GM21737 (cell line): ENCODE measurements around the gene WNT9A.

Source experiments
- ATAC-seq: cut with Tn5 transposase; IDR thresholded peaks from one replicate; pipeline ENCODE4 v1.9.1; 2021; ENCODE audit warnings: mild to moderate bottlenecking, moderate library complexity; ENCODE audit not compliant: unreplicated experiment

Gene WNT9A

GRCh38 chr1:227899141-227899819 is 48.5 kb downstream of the WNT9A start:
- ATAC-seq: no peak

DNA sequence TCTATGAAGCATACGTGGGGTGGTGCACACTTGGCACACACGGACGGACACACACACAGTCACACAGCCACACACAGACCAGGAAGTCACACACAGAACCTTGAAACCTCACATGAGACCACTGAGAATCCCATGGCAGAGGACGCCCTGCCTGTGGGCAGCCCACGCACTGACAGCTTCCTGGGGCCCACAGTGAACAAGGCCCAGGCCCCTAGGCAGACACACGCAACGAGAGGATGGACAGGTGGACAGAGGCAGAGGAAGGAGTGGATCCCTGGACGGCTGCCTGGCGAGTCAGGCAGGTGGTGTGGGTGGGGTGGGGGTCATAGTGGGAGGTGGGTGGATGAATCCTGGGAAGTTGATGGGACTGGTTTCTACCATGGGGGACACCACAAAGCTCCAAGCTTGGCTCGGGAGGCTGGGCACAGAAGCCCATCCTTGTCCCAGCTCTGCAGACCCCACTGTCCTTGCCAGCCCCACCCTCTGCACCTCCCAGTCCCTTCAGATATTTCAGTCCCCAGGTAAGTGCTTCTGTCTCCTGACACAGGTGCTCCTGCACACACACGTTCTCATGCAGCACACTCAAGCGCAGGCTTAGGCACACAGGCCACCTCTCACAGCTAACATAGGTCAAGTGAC is 49.1 kb downstream of the WNT9A start:
- ATAC-seq: no peak

- ATAC-seq: no peak
Observed at GRCh38 chr1:227897704-227898438, 49.9 kb downstream of the WNT9A start.

DNA sequence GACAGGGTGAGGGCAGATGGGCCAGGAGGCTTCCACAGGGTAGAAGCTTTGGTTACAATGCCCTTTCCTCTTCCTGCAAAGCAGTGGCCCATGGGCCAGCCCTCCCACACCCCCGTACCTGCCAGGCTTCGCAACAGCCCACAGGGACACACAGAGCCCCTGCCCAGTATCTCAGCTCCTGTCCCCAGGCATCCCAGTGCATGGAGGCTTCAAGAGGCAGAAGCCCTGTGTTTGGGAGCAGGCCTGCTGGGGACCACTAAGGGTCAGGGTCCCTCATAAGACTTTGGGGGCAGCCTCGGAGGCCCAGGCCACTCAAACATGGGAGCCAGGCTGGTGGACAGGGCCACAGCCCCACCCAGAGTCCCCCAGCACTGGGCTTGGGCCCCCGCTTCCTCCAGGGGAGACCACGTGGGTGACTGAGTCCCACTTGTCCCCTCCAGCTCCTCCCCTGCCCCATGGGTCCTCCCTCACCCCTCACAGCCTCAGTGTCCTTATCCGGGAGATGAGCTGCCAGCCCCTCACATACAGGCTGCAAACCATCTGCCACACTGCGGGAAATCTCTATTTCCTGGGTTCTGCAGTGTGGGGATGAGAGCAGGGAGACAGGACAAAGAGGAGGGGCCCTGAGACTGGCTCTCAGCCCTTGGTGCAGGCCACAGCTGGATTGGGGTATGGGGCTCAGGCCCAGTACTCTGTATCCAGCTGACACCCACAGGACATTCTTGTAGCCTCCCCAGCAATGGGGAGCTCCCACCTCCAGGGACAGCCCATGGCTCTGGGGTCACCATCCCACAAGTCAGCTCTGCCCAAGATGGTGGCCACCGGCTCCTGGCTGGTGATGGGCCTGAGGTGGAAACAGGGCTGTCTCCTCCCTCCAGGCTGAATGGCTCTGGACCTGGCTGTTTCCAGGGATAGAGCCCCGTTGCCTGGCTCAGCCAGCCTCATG is 50.7 kb downstream of the WNT9A start:
- no peak for ATAC-seq

GRCh38 chr1:227895828-227896685 is 51.7 kb downstream of the WNT9A start:
- ATAC-seq: no peak

DNA sequence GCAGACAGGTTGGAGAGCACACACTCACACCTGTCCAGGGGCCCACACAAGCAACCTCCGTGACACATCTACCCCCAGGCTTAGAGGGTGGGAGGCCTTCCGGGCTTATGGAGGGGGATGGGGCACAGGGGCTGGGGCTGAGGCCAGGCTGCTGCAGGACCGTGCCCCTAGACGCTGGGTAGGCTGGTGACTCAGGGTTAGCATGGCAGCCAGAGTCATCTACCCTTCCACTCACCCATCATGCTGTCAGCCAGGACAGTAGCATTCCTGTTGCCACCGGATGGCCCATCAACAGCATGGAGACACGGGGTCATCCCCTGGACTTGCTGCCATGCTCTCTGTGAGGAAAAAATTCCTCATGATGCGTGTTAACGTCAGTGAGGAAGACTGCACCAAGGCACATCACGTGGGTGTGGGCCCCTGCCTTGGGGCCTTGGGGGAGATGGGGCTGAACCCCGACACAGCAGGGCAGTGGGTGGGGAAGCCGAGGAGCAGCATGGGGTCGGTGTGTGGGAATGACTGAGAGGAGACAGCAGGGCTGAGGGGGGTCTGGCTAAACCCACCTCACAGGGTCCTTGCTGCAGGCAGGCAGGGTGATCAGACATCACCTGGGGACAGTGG is 52.8 kb downstream of the WNT9A start:
- ATAC-seq: no peak

- no peak for ATAC-seq
Observed at GRCh38 chr1:227893949-227894721, 53.6 kb downstream of the WNT9A start.

- no peak for ATAC-seq
Observed at GRCh38 chr1:227893300-227893948, 54.3 kb downstream of the WNT9A start.

DNA sequence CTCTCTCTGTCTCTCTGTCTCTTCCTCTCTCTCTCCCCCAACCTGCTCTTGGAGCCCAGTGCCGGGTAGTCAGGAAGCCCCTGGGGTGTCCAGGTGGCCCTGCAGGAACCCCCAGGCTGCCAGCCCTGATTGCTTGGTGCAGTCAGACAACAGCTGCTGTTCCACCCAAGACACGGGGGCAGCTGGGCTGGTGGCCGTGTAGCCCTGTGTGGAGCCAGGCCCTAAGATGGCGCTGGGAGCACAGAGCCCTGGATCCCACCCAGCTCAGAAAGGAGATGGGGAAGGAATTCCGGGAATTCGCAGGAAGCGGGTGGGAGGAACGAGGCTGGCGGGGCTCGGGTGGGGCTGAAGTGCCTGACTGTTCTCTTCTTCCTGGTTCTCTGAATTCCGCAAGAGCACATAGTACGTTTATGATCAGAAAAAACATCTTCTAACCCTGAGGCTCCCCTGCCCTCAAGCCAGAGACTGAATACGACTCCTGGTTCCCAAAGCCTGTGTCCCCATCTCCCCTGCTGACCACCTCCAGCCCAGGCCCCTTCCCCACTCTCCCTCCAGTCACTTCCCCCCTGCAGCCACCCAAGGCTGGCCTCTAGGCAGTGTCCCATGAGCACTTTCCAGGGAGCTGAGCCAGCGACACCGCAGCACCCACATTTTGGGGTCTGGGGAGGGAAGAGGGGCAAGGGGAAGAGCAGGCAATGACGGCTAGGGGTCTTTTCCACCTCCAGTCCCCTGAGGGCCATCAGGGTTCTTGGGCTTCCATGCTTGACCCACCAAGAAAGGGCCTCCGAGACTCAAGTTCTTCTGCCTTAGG is 55.0 kb downstream of the WNT9A start:
- ATAC-seq: no peak

GRCh38 chr1:227891955-227892488 is 55.7 kb downstream of the WNT9A start:
- ATAC-seq: no peak

DNA sequence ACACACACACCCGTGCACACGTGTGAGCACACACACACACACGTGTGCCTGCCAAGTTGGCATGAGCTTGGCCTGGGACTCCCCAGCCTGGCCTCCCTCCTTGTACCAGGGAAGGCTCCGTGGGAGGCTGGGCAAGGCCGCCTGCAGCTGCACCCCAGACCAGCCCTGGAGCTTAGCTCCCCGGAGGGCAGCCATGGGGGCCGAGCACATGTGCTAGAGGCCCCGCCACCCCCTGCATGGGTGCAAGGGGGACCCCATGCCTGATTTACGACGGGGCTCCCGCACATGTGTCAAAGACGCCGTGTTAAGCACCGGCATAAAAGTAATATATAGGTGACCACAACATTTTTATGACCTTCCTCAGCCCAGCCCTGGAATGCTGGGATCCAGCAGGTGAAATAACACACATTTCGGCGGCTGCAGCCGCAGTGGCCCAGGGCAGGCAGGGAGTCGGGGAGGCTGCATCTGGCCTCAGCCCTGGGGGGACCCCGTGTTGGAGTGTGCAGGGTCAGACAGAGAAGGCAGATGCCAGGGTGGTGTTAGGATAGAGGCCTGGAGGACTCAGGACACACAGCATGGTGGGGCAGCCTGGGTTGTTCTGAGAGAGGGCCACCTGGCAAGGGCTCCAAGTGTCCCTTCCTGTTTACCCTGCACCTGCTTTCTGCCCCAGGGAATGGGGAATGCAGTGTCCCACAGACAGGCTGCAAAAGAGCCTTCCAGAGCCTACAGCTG is 56.3 kb downstream of the WNT9A start:
- no peak for ATAC-seq

DNA sequence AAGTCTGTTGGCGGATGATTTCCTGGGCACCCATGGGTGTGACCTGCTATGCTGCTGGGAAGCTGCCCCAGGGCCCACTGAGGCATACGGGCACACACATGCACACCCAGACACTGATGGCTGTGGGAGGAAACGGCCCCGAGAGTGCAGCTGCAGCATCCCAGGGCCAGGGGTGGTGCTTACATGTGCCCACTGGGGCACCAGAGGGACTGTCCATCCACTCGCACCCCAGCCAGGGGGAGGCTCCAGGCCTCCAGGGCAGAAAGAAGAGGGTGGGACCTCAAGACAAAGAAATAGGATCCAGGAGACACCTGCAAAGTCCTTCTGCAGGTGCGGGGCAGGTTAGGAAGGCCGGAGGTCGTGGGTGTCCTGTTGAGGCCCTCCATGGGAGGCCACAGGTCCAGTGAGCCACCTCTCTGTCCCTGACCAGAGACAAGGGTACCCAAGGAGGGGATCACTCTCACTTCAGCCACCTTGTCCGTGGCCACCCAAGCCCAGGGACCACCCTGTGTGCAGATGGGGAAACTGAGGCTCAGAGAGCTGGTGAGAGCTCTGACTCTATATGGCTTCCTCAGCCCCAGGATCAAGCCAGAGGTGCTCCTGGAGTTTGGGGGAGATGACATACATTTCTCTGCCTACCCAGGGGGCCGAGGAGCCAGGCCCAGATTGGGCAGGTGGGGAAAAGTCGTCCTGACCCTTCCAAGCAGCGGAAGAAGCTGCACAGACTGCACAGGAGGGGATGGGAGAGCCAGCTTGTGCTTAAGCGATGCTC is 57.1 kb downstream of the WNT9A start:
- ATAC-seq: no peak

DNA sequence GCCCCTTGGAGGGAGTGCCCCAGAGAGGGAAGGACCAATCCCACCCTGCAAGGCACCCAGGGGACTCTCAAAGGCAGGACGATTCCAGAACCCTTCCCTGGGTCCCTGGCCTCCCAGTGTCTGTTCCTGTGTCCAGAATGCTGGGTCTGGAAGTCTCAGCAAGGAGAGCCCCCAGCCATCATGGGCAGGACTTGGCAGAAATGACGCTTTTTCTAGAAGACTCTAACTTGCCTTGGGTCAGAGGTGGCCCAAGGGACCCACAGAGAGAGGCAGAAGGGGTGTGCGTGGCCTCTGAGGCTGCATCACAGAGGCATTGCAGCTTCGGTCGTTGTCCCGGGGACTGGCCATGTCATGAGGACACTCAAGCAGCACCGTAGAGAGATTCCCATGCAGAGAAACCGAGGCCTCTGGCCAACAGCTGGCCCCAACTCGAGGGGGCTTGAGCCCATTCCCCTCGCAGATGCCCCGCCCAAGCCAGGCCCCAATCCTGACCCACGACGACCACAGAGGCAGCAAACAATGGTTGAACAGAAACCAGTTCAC is 57.8 kb downstream of the WNT9A start:
- no peak for ATAC-seq

- no peak for ATAC-seq
Observed at GRCh38 chr1:227889047-227889862, 58.5 kb downstream of the WNT9A start.
